GM12891 (cell line): ENCODE data around the gene PAQR4.
"Not testable (repeated sequence)": the region's sequence is repeated elsewhere in the genome, so short reads cannot be mapped to it uniquely, and the experiment has no call there.

Experiments
- POLR2A ChIP-seq: IDR thresholded peaks from 2 replicates; pipeline ENCODE4 v1.6.1; 2011; ENCODE audit warnings: low read depth, low read length, control low read depth
- POLR2AphosphoS5 ChIP-seq: IDR thresholded peaks from 2 replicates; pipeline ENCODE4 v1.6.1; 2011; ENCODE audit warnings: low read depth, low read length, control low read depth
- SPI1 ChIP-seq: IDR thresholded peaks from 2 replicates; pipeline ENCODE4 v1.6.1; 2011; ENCODE audit warnings: low read depth, low read length, control low read depth
- TAF1 ChIP-seq: IDR thresholded peaks from 2 replicates; pipeline ENCODE4 v1.6.1; 2011; ENCODE audit warnings: low read depth, low read length, control low read depth

DNA sequence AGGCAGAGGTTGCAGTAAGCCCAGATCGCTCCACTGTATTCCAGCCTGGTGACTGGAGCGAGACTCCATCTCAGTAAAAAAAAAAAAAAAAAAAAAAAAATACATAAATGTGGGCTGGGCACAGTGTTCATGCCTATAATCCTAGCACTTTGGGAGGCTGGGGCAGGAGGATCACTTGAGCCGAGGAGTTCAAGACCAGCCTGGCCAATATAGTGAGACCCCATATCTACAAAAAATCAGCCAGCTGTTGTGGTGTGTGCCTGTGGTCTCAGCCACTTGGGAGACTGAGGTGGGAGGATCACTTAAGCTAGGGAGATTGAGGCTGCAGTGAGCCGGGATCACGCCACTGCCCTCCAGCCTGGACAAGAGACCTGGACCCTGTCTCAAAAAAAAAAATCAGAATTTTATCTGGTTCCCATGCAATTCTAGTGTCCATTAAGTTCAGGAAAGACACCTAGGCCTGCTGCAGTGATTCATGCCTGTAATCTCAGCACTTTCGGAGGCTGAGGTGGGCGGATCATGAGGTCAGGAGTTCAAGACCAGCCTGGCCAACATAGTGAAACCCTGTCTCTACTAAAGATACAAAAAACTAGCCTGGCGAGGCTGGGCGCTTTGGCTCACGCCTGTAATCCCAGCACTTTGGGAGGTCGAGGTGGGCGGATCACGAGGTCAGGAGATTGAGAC, 37.8 kb upstream of the PAQR4 start:
- not testable (repeated sequence) for TF ChIP-seq POLR2A, TAF1, SPI1, POLR2AphosphoS5
